ENCODE data around the gene HSD17B2.

DNA sequence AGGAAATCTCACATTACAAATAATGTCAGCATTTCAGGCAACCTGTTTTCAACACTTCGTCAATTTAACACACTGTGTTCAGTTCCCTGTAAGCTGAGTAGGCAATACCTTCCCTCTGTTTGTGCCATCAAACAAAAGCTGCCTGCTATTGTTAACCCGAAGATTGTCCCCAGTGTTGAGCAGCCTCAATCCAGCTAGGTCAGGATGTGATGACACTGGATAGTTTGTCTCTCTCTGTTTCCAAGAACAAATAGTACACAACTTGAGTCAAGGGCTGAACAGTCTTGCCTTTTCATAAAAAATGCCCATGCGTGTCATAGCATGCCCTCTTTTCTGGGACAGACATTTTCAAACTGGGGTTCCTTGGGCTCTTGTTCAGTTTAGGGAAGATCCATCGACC is 36.4 kb downstream of the HSD17B2 start:
- TF ChIP-seq YY1 (IDR thresholded peaks at IDR 0.05; ENCODE audit: low read depth) (no peak), EGR1 (IDR thresholded peaks at IDR 0.05) (no peak), ZBTB7A (IDR thresholded peaks at IDR 0.05; ENCODE audit: low read depth) (no peak), TCF12 (IDR thresholded peaks at IDR 0.05; ENCODE audit: low read depth) (no peak)
